ENCODE data around the gene NCAPG. TPM values are rescaled to one million over a fixed set of nuclear protein-coding genes. Genes with fewer than 3 reads are reported as not detected.

The NCAPG gene
- polyA plus RNA-seq = 2.8 and 3.1 TPM in 2 replicates
- 3.9 and 4.5 TPM in 2 replicates for polyA minus RNA-seq

GRCh38 chr4:17810260-17811077 lies at the start of gene NCAPG, which contains the start of gene DCAF16:
Gene NCAPG, plus strand, starts transcription at chr4:17810979. Its CDS starts 99 bp downstream, at chr4:17811078.
Gene DCAF16, minus strand, starts transcription at chr4:17810757. Its CDS starts 6,616 bp downstream, at chr4:17804141.
- H3K27ac ChIP-seq (ENCODE audit: low read length) = peak within 1 kb of the TSS; percentile 91
- no peaks in the 10 kb centered on the region for H4K20me1 ChIP-seq (ENCODE audit: insufficient read depth)
- peak within 1 kb of the TSS; percentile 94 for H3K9ac ChIP-seq (ENCODE audit: low read length)
- H3K9me2 ChIP-seq (ENCODE audit: insufficient read depth, low read length) = no peaks in the 10 kb centered on the region
- peak within 1 kb of the TSS; percentile 75 for H2AFZ ChIP-seq (ENCODE audit: low read depth, low read length)
- no peak for TF ChIP-seq REST (IDR thresholded peaks at IDR 0.05; ENCODE audit: borderline replicate concordance)
- peak; percentile 56 for TF ChIP-seq SMC3 (conservative IDR thresholded peaks at IDR 0.05; ENCODE audit: poor library complexity)
- TF ChIP-seq MXI1 (conservative IDR thresholded peaks at IDR 0.05; ENCODE audit: poor library complexity, severe bottlenecking) = peak; percentile 96
- peak; percentile 89 for TF ChIP-seq TAF1 (IDR thresholded peaks at IDR 0.05; ENCODE audit: low read depth)
- peak; percentile 20 for TF ChIP-seq RAD21 (conservative IDR thresholded peaks at IDR 0.05)
- peak; percentile 99 for TF ChIP-seq POLR2AphosphoS5 (IDR thresholded peaks at IDR 0.05)
- TF ChIP-seq EZH2 (IDR thresholded peaks at IDR 0.05; ENCODE audit: borderline replicate concordance, insufficient read depth, low read length, poor library complexity, severe bottlenecking) = no peak
- peak within 1 kb of the TSS; percentile 90 for H3K4me3 ChIP-seq (ENCODE audit: low read length)
- no peaks in the 10 kb centered on the region for H3K9me3 ChIP-seq (ENCODE audit: low read length)
- H3F3A ChIP-seq (ENCODE audit: insufficient read depth, low read length, poor library complexity, severe bottlenecking) = peaks cover 4% of the 10 kb centered on the region
- H3K4me2 ChIP-seq (ENCODE audit: low read length) = peak within 1 kb of the TSS; percentile 93
- no peaks in the 10 kb centered on the region for H3K27me3 ChIP-seq (ENCODE audit: insufficient read depth, low read depth, low read length)
- no peaks in the 10 kb centered on the region for H3K36me3 ChIP-seq (ENCODE audit: insufficient read depth, low read length)
- H3K79me2 ChIP-seq (replicated peaks; ENCODE audit: insufficient read depth, low read length) = peaks cover 84% of the 10 kb centered on the region

GRCh38 chr4:17761062-17761461 lies 49.7 kb upstream of the NCAPG start:
- no peak overlapping the region for H2AFZ ChIP-seq (ENCODE audit: low read depth, low read length)
- no peak for TF ChIP-seq REST (IDR thresholded peaks at IDR 0.05; ENCODE audit: borderline replicate concordance)
- TF ChIP-seq SMC3 (conservative IDR thresholded peaks at IDR 0.05; ENCODE audit: poor library complexity) = no peak
- TF ChIP-seq EZH2 (IDR thresholded peaks at IDR 0.05; ENCODE audit: borderline replicate concordance, insufficient read depth, low read length, poor library complexity, severe bottlenecking) = no peak
- no peak for TF ChIP-seq EP300 (conservative IDR thresholded peaks at IDR 0.05; ENCODE audit: poor library complexity, severe bottlenecking)
- TF ChIP-seq TAF1 (IDR thresholded peaks at IDR 0.05; ENCODE audit: low read depth) = no peak
- no peak for TF ChIP-seq POLR2AphosphoS5 (IDR thresholded peaks at IDR 0.05)
- TF ChIP-seq CTCF (IDR thresholded peaks at IDR 0.05; ENCODE audit: poor library complexity, severe bottlenecking) = no peak
- no peak for TF ChIP-seq MXI1 (conservative IDR thresholded peaks at IDR 0.05; ENCODE audit: poor library complexity, severe bottlenecking)
- TF ChIP-seq RAD21 (conservative IDR thresholded peaks at IDR 0.05) = no peak
- no peak overlapping the region for H3K4me3 ChIP-seq (ENCODE audit: low read length)
- no peaks in the 10 kb centered on the region for H4K20me1 ChIP-seq (ENCODE audit: insufficient read depth)
- H3K36me3 ChIP-seq (ENCODE audit: insufficient read depth, low read length) = no peaks in the 10 kb centered on the region
- H3K9me2 ChIP-seq (ENCODE audit: insufficient read depth, low read length) = no peaks in the 10 kb centered on the region
- H3K4me2 ChIP-seq (ENCODE audit: low read length) = no peak overlapping the region
- no peaks in the 10 kb centered on the region for H3F3A ChIP-seq (ENCODE audit: insufficient read depth, low read length, poor library complexity, severe bottlenecking)
- no peaks in the 10 kb centered on the region for H3K27me3 ChIP-seq (ENCODE audit: insufficient read depth, low read depth, low read length)
- no peak overlapping the region for H3K9ac ChIP-seq (ENCODE audit: low read length)
- H3K9me3 ChIP-seq (ENCODE audit: low read length) = no peaks in the 10 kb centered on the region
- no peak overlapping the region for H3K27ac ChIP-seq (ENCODE audit: low read length)
- H3K79me2 ChIP-seq (replicated peaks; ENCODE audit: insufficient read depth, low read length) = no peaks in the 10 kb centered on the region

Measured in neural cell (in vitro differentiated cells).